Peyer's patch (tissue), 4 donors: ENCODE data around the gene S100A12. TPM values are rescaled to one million over a fixed set of nuclear protein-coding genes. Genes with fewer than 3 reads are reported as not detected.

ENCODE experiments used
- DNase-seq, 3 donors: peaks; one replicate each; pipeline ENCODE4 v3.0.0-alpha.2; 2017 to 2019
- H3K27ac ChIP-seq, 4 donors: fragments of 200-600 bp; sonication (generic); one replicate each; pipeline ENCODE4 v1.5.1; 2016 to 2019
- H3K27me3 ChIP-seq, 2 donors: fragments of 200-600 bp; sonication (generic); one replicate each; pipeline ENCODE4 v1.5.1; 2019
- H3K36me3 ChIP-seq, 3 donors: fragments of 200-600 bp; sonication (generic); one replicate each; pipeline ENCODE4 v1.5.1; 2016 to 2019
- H3K4me1 ChIP-seq, 4 donors: fragments of 200-600 bp; sonication (generic); one replicate each; pipeline ENCODE4 v1.5.1; 2016 to 2019
- H3K4me3 ChIP-seq, 4 donors: fragments of 200-600 bp; sonication (generic); 1 replicate in 3 of 4; 2 replicates in 1 of 4; pipeline ENCODE4 v1.5.1; 2016 to 2019; ENCODE audit warnings: mild to moderate bottlenecking in 1 of 4
- H3K9me3 ChIP-seq, 4 donors: fragments of 200-600 bp; sonication (generic); one replicate each; pipeline ENCODE4 v1.5.1; 2016 to 2019; ENCODE audit warnings: mild to moderate bottlenecking in 1 of 4
- POLR2A ChIP-seq, 2 donors: fragments of 450-650 bp; IDR thresholded peaks; one replicate each; pipeline ENCODE4 v1.5.1; 2017; ENCODE audit warnings: antibody characterized with exemption in 2 of 2, mild to moderate bottlenecking in 2 of 2, moderate library complexity in 2 of 2
- small RNA-seq, 2 donors: library from RNA; depleted of rRNA; stranded (forward); fragments of <200 nt; gene quantifications; one replicate each; pipeline ENCODE3, GENCODE V24; 2016
- total RNA-seq, 4 donors: library from RNA; depleted of rRNA; stranded (reverse); fragments of >200 nt; gene quantifications; one replicate each; pipeline ENCODE4 v1.1.0, GENCODE V29; 2016
- TF ChIP-seq, protein P1 (sequence below), 6 experiments: fragments of 450-650 bp in 4 of 6; fragments of 200-600 bp in 2 of 6; sonication (generic) in 1 of 6; IDR thresholded peaks; one replicate each; pipeline ENCODE4 v1.5.1; 2017 to 2019; ENCODE audit warnings: antibody characterized with exemption in 6 of 6, mild to moderate bottlenecking in 3 of 6, moderate library complexity in 1 of 6

The S100A12 gene
- total RNA-seq, 4 donors from 2014 or later, result not detected

- Histone ChIP-seq H3K27ac (no peak overlapping the region), H3K4me1 (no peaks in the 10 kb centered on the region), H3K27me3 (no peaks in the 10 kb centered on the region), H3K36me3 (no peaks in the 10 kb centered on the region), H3K4me3 (no peak overlapping the region), H3K9me3 (peaks cover 0 to 5% (median 0%) of the 10 kb centered on the region in 4 donors)
- no peak for TF ChIP-seq POLR2A (IDR thresholded peaks at IDR 0.05)
- TF ChIP-seq, protein P1, sequence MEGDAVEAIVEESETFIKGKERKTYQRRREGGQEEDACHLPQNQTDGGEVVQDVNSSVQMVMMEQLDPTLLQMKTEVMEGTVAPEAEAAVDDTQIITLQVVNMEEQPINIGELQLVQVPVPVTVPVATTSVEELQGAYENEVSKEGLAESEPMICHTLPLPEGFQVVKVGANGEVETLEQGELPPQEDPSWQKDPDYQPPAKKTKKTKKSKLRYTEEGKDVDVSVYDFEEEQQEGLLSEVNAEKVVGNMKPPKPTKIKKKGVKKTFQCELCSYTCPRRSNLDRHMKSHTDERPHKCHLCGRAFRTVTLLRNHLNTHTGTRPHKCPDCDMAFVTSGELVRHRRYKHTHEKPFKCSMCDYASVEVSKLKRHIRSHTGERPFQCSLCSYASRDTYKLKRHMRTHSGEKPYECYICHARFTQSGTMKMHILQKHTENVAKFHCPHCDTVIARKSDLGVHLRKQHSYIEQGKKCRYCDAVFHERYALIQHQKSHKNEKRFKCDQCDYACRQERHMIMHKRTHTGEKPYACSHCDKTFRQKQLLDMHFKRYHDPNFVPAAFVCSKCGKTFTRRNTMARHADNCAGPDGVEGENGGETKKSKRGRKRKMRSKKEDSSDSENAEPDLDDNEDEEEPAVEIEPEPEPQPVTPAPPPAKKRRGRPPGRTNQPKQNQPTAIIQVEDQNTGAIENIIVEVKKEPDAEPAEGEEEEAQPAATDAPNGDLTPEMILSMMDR (IDR thresholded peaks at IDR 0.05), result no peak
- no peak for DNase-seq
Measured at GRCh38 chr1:153324912-153325311, 50.5 kb downstream of the S100A12 start.

Small RNAs within 50 kb of the gene (small RNA-seq; reads per million reads assigned to genes)
- 0 reads per million in 2 donors for gene RNU6-160P
- gene S100A15A, result 0 reads per million in 2 donors

Other genes with a start within 250 kb of the S100A12 start
- gene SPRR2G, start 224.7 kb downstream of the S100A12 start, total RNA-seq, result not detected
- gene LELP1, start 172.2 kb downstream of the S100A12 start, total RNA-seq, result not detected
- gene PRR9, start 158.0 kb downstream of the S100A12 start, total RNA-seq, result not detected
- not detected for gene LORICRIN, start 115.9 kb downstream of the S100A12 start, total RNA-seq
- gene PGLYRP3, start 62.7 kb downstream of the S100A12 start, total RNA-seq, result not detected
- not detected for gene PGLYRP4, start 26.8 kb downstream of the S100A12 start, total RNA-seq
- gene S100A9, start 17.8 kb downstream of the S100A12 start, total RNA-seq, result 10 to 100 TPM in 3 of 4 donors, 1 to 10 TPM in 1; 6.8 to 96.6 (median 17.6) TPM
- 1 to 10 TPM in 2 of 4 donors, not detected in 2; 7.6 to 9.8 TPM for gene S100A8, start 15.5 kb upstream of the S100A12 start, total RNA-seq
- not detected for gene S100A7A, start 40.9 kb upstream of the S100A12 start, total RNA-seq
- gene S100A7, start 85.0 kb upstream of the S100A12 start, total RNA-seq, result not detected
- gene S100A6, start 160.4 kb upstream of the S100A12 start, total RNA-seq, result 100 to 1,000 TPM; 321 to 366 (median 334) TPM
- not detected for gene S100A5, start 165.3 kb upstream of the S100A12 start, total RNA-seq
- gene S100A4, start 170.2 kb upstream of the S100A12 start, total RNA-seq, result 100 to 1,000 TPM in 1 of 4 donors, 10 to 100 TPM in 3; 38.2 to 435 (median 53.6) TPM
- not detected for gene S100A3, start 173.6 kb upstream of the S100A12 start, total RNA-seq
- not detected for gene S100A2, start 190.2 kb upstream of the S100A12 start, total RNA-seq
- gene S100A16, start 237.5 kb upstream of the S100A12 start, total RNA-seq, result 100 to 1,000 TPM; 107 to 277 (median 193) TPM
- gene S100A14, start 240.7 kb upstream of the S100A12 start, total RNA-seq, result 100 to 1,000 TPM; 106 to 391 (median 293) TPM